K562 (cell line): ENCODE data around the gene NAIF1. TPM values are rescaled to one million over a fixed set of nuclear protein-coding genes. Genes with fewer than 3 reads are reported as not detected.

Experiments used
- BCOR ChIP-seq: fragments of 450-650 bp; IDR thresholded peaks from 2 replicates; pipeline ENCODE4 v1.6.1; 2016
- BMI1 ChIP-seq: fragments of 150-350 bp; IDR thresholded peaks from 2 replicates; pipeline ENCODE4 v1.6.1; 2014; ENCODE audit warnings: low read length
- BRD4 ChIP-seq: fragments of 200-600 bp; sonication (generic); IDR thresholded peaks from 2 replicates; pipeline ENCODE4 v1.6.1; 2017; ENCODE audit warnings: inconsistent platforms
- CREBBP ChIP-seq: IDR thresholded peaks from one replicate; pipeline ENCODE4 v1.6.1; 2012; ENCODE audit warnings: low read depth, mild to moderate bottlenecking, control low read depth, inconsistent platforms, low read length
- EP300 ChIP-seq: IDR thresholded peaks from 2 replicates; pipeline ENCODE4 v1.6.1; 2012; ENCODE audit warnings: low read length, improper control_type of control experiment
- ERF ChIP-seq: fragments of 450-650 bp; formaldehyde crosslinking; IDR thresholded peaks from 2 replicates; pipeline ENCODE4 v1.4.0; 2020; ENCODE audit warnings: mild to moderate bottlenecking, mixed read lengths
- ETS2 ChIP-seq: IDR thresholded peaks from 2 replicates; pipeline ENCODE4 v1.6.1; 2016; ENCODE audit warnings: borderline replicate concordance, missing genetic modification characterization, mild to moderate bottlenecking, moderate library complexity, missing compliant biosample characterization; ENCODE audit not compliant: poor library complexity, severe bottlenecking
- HDAC2 ChIP-seq: fragments of 450-650 bp; IDR thresholded peaks from 2 replicates; pipeline ENCODE4 v1.6.1; 2016; ENCODE audit warnings: mild to moderate bottlenecking
- HEY1 ChIP-seq: fragments of 250-450 bp; sonication (Bioruptor Pico); IDR thresholded peaks from 2 replicates; pipeline ENCODE4 v1.5.0; 2020; ENCODE audit warnings: mild to moderate bottlenecking, moderate library complexity, borderline replicate concordance
- HLTF ChIP-seq: fragments of 450-650 bp; IDR thresholded peaks from 2 replicates; pipeline ENCODE4 v1.6.1; 2016
- IRF9 ChIP-seq: fragments of 450-650 bp; IDR thresholded peaks from 2 replicates; pipeline ENCODE4 v1.6.1; 2016; ENCODE audit warnings: missing biosample characterization, missing genetic modification characterization
- KHSRP ChIP-seq: fragments of 450-650 bp; IDR thresholded peaks from 2 replicates; pipeline ENCODE4 v1.6.1; 2017
- NKRF ChIP-seq: fragments of 450-650 bp; IDR thresholded peaks from 2 replicates; pipeline ENCODE4 v1.6.1; 2016; ENCODE audit warnings: borderline replicate concordance
- RAD21 ChIP-seq, 2 experiments: fragments of 250-450 bp in 1 of 2; fragments of 450-650 bp in 1 of 2; sonication (Bioruptor Pico) in 1 of 2; formaldehyde crosslinking in 1 of 2; IDR thresholded peaks in 1 of 2; conservative IDR thresholded peaks in 1 of 2; 2 replicates each; pipeline versions ENCODE4 v1.4.0 to v1.8.0; 2020 to 2022; ENCODE audit warnings: mild to moderate bottlenecking in 2 of 2, moderate library complexity in 1 of 2
- RHOXF2B ChIP-seq: fragments of 250-450 bp; sonication (Bioruptor Pico); conservative IDR thresholded peaks from 2 replicates; pipeline ENCODE4 v1.5.1; 2021
- SAP30 ChIP-seq: fragments of 200-600 bp; sonication (generic); IDR thresholded peaks from 2 replicates; pipeline ENCODE4 v1.6.1; 2012; ENCODE audit warnings: borderline replicate concordance, low read depth, mild to moderate bottlenecking, moderate library complexity, low read length, control low read depth, inconsistent platforms; ENCODE audit not compliant: insufficient read depth, poor library complexity, severe bottlenecking
- SIX5 ChIP-seq, 2 experiments: IDR thresholded peaks; 2 replicates each; pipeline ENCODE4 v1.6.1; 2011; ENCODE audit warnings: low read length in 2 of 2, borderline replicate concordance in 1 of 2, low read depth in 1 of 2, mild to moderate bottlenecking in 1 of 2, moderate library complexity in 1 of 2; ENCODE audit not compliant: insufficient read depth in 1 of 2
- SREBF1 ChIP-seq: fragments of 150-350 bp; IDR thresholded peaks from 2 replicates; pipeline ENCODE4 v1.6.1; 2014; ENCODE audit warnings: antibody characterized with exemption, low read depth, low read length, borderline replicate concordance
- SRSF3 ChIP-seq: fragments of 200-400 bp; formaldehyde crosslinking; IDR thresholded peaks from 2 replicates; pipeline ENCODE4 v1.6.1; 2016; ENCODE audit warnings: mild to moderate bottlenecking, low read length, moderate library complexity; ENCODE audit not compliant: insufficient read depth
- ZNF134 ChIP-seq: fragments of 250-450 bp; sonication (Bioruptor Pico); conservative IDR thresholded peaks from 2 replicates; pipeline ENCODE4 v1.4.0; 2020
- ZNF239 ChIP-seq: fragments of 250-450 bp; sonication (Bioruptor Pico); IDR thresholded peaks from 2 replicates; pipeline ENCODE4 v1.4.0; 2020; ENCODE audit warnings: mild to moderate bottlenecking
- ZNF41 ChIP-seq: fragments of 250-450 bp; sonication (Bioruptor Pico); conservative IDR thresholded peaks from 2 replicates; pipeline ENCODE4 v1.4.0; 2020; ENCODE audit warnings: mild to moderate bottlenecking
- ZNF561 ChIP-seq: fragments of 450-650 bp; formaldehyde crosslinking; conservative IDR thresholded peaks from 2 replicates; pipeline ENCODE4 v1.4.0; 2020; ENCODE audit warnings: mild to moderate bottlenecking, moderate library complexity
- ZNF717 ChIP-seq: fragments of 250-450 bp; sonication (Bioruptor Pico); IDR thresholded peaks from 2 replicates; pipeline ENCODE4 v1.5.0; 2021
- ZNF76 ChIP-seq: fragments of 250-450 bp; sonication (Bioruptor Pico); IDR thresholded peaks from 2 replicates; pipeline ENCODE4 v1.4.0; 2020; ENCODE audit warnings: mild to moderate bottlenecking, moderate library complexity, borderline replicate concordance
- ZNF785 ChIP-seq: fragments of 250-450 bp; sonication (Bioruptor Pico); IDR thresholded peaks from 2 replicates; pipeline ENCODE4 v1.4.0; 2020; ENCODE audit warnings: mild to moderate bottlenecking
- polyA plus RNA-seq, 8 experiments: library from polyadenylated mRNA; depleted of rRNA in 4 of 8; stranded (reverse) in 5 of 8; unstranded in 3 of 8; fragments of >200 nt; fragmentation: Nextera tagmentation in 2 of 8; fragmentation: Illumina TruSeq in 1 of 8; extraction: Ambion mirVana in 2 of 8; extraction: Trizol in 1 of 8; gene quantifications; 2 replicates each; pipeline versions ENCODE4 v1.2.1 to v1.2.3, GENCODE V29; 2011 to 2014; ENCODE audit warnings: inconsistent platforms in 1 of 8, missing spikeins in 1 of 8
- total RNA-seq, 7 experiments: library from RNA; depleted of rRNA in 6 of 7; stranded (reverse); fragments of >200 nt in 6 of 7; fragmentation: Illumina TruSeq in 2 of 7; extraction: Trizol in 2 of 7; gene quantifications; 2 replicates each; pipeline versions ENCODE4 v1.2.1 to v1.2.3, GENCODE V29; 2011 to 2021; ENCODE audit warnings: low replicate concordance in 1 of 7
- TF ChIP-seq, protein P1 (sequence below): fragments of 250-450 bp; sonication (Bioruptor Pico); IDR thresholded peaks from 2 replicates; pipeline ENCODE4 v1.9.0; 2021; ENCODE audit warnings: mild to moderate bottlenecking

Gene NAIF1
- total and polyA plus RNA-seq, 9 of the 15 experiments (the other 6 are each of a cell fraction or from before 2014, with no cell fraction given): 4.8 to 26.6 (median 17.2) TPM

- TF ChIP-seq NKRF: no peak
- TF ChIP-seq ZNF41 (CRISPR knock-in tag): no peak
- TF ChIP-seq ZNF76 (CRISPR knock-in tag): no peak
- no peak for TF ChIP-seq HLTF
- no peak; the same call in 1 of the 2 replicates for TF ChIP-seq KHSRP
- no peak for TF ChIP-seq ERF (CRISPR knock-in tag)
- peak in 1 of 2 experiments; percentile 34; a peak in 3 of 4 replicates for TF ChIP-seq RAD21 (CRISPR knock-in tag; conservative IDR thresholded peaks at IDR 0.05 in 1 of 2, IDR thresholded peaks at IDR 0.05 in 1 of 2)
- TF ChIP-seq HDAC2: peak; percentile 70
- no peak for TF ChIP-seq BMI1
- TF ChIP-seq SRSF3: no peak
- TF ChIP-seq SIX5 (IDR thresholded peaks at IDR 0.05; ENCODE audit: borderline replicate concordance in 1 of 2, insufficient read depth in 1 of 2, low read depth in 1 of 2, low read length in 2 of 2): no peak
- TF ChIP-seq ETS2: no peak
- no peak for TF ChIP-seq SAP30
- no peak; the same call in 1 of the 2 replicates for TF ChIP-seq ZNF134 (CRISPR knock-in tag)
- no peak for TF ChIP-seq ZNF717
- no peak for TF ChIP-seq HEY1 (CRISPR knock-in tag)
- TF ChIP-seq ZNF239 (CRISPR knock-in tag): no peak
- TF ChIP-seq, protein P1, sequence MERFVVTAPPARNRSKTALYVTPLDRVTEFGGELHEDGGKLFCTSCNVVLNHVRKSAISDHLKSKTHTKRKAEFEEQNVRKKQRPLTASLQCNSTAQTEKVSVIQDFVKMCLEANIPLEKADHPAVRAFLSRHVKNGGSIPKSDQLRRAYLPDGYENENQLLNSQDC: no peak
- no peak for TF ChIP-seq BCOR
- no peak for TF ChIP-seq ZNF785 (CRISPR knock-in tag)
- no peak for TF ChIP-seq CREBBP
- no peak for TF ChIP-seq RHOXF2B (CRISPR knock-in tag)
- no peak for TF ChIP-seq ZNF561 (CRISPR knock-in tag)
- no peak for TF ChIP-seq SREBF1
- no peak for TF ChIP-seq IRF9 (tag)
- TF ChIP-seq BRD4: no peak
- TF ChIP-seq EP300: peak; percentile 94
These were observed 11.6 kb upstream of the NAIF1 start (continued) for GRCh38 chr9:128078504-128079434.
